H1 (cell line): ENCODE results near the gene USP26. TPM values are rescaled to one million over a fixed set of nuclear protein-coding genes. Genes with fewer than 3 reads are reported as not detected.

ENCODE experiments used
- CHD1 ChIP-seq: IDR thresholded peaks from 2 replicates; pipeline ENCODE4 v1.6.1; 2012; ENCODE audit warnings: low read depth, low read length, improper control_type of control experiment
- CTCF ChIP-seq, 3 experiments: IDR thresholded peaks; 1 replicate in 2 of 3; 2 replicates in 1 of 3; pipeline versions ENCODE4 v1.5.1 to v1.6.1; 2011; ENCODE audit warnings: low read length in 3 of 3, mild to moderate bottlenecking in 3 of 3, inconsistent platforms in 2 of 3, low read depth in 1 of 3, moderate library complexity in 1 of 3; ENCODE audit not compliant: insufficient read depth in 1 of 3; ENCODE audit errors: control extremely low read depth in 1 of 3
- GABPA ChIP-seq: IDR thresholded peaks from 2 replicates; pipeline ENCODE4 v1.6.1; 2011; ENCODE audit warnings: mild to moderate bottlenecking, low read length, moderate library complexity, borderline replicate concordance; ENCODE audit not compliant: insufficient read depth
- NRF1 ChIP-seq: IDR thresholded peaks from 2 replicates; pipeline ENCODE4 v1.6.1; 2011; ENCODE audit warnings: mild to moderate bottlenecking, low read depth, low read length, improper control_type of control experiment
- POLR2AphosphoS5 ChIP-seq: IDR thresholded peaks from 2 replicates; pipeline ENCODE4 v1.6.1; 2011; ENCODE audit warnings: low read depth, low read length
- SIX5 ChIP-seq: IDR thresholded peaks from 2 replicates; pipeline ENCODE4 v1.6.1; 2011; ENCODE audit warnings: mild to moderate bottlenecking, low read depth, low read length
- polyA plus RNA-seq, 7 experiments: library from polyadenylated mRNA; depleted of rRNA in 3 of 7; stranded (reverse) in 5 of 7; unstranded in 2 of 7; fragments of >200 nt in 5 of 7; fragments of 200-250 nt in 2 of 7; gene quantifications; 1 replicate in 5 of 7; 2 replicates in 1 of 7; 4 replicates in 1 of 7; pipeline versions ENCODE4 v1.2.1 to v1.2.3, GENCODE V29; 2011 to 2013; ENCODE audit warnings: missing spikeins in 2 of 7, mixed read lengths in 2 of 7
- total RNA-seq: library from RNA; stranded (reverse); fragmentation: NEBNext Ultra II Directional; extraction: Animal tissue kit (Norgen Biotek cat#: 25700); gene quantifications from 2 replicates; pipeline ENCODE4 v1.2.1, GENCODE V29; 2021

Gene USP26
- total and polyA plus RNA-seq, 2 of the 8 experiments (the other 6 are each of a cell fraction or from before 2014, with no cell fraction given): not detected

GRCh38 chrX:133072566-133072965 is 24.3 kb downstream of the USP26 start (continued):
- no peak for TF ChIP-seq GABPA
- TF ChIP-seq SIX5: no peak
- TF ChIP-seq NRF1: no peak
- no peak for TF ChIP-seq CTCF (IDR thresholded peaks at IDR 0.05; ENCODE audit: control extremely low read depth in 1 of 3, insufficient read depth in 1 of 3, low read depth in 1 of 3, low read length in 3 of 3)
- TF ChIP-seq POLR2AphosphoS5: no peak
- no peak for TF ChIP-seq CHD1
